ENCODE measurements around the gene NEGR1.

The NEGR1 gene

GRCh38 chr1:72063364-72064044 lies 218.8 kb downstream of the NEGR1 start:
- Histone ChIP-seq H3K36me3 (ENCODE audit: control insufficient read depth in 5 of 5, insufficient read depth in 5 of 5, low read length in 5 of 5) (no peaks in the 10 kb centered on the region), H3K9ac (ENCODE audit: low read length in 5 of 5) (no peak overlapping the region), H3K27me3 (ENCODE audit: control insufficient read depth in 5 of 5, insufficient read depth in 4 of 5, low read length in 5 of 5) (no peaks in the 10 kb centered on the region), H3K27ac (ENCODE audit: low read depth, low read length) (no peak overlapping the region), H3K4me1 (ENCODE audit: control insufficient read depth in 5 of 5, insufficient read depth in 5 of 5, low read length in 5 of 5) (no peaks in the 10 kb centered on the region), H3K4me3 (ENCODE audit: low read depth in 1 of 5, low read length in 5 of 5) (no peak overlapping the region), H3K9me3 (ENCODE audit: control insufficient read depth in 5 of 5, low read length in 5 of 5) (no peaks in the 10 kb centered on the region)

GRCh38 chr1:72062584-72062983 lies 219.8 kb downstream of the NEGR1 start:
- Histone ChIP-seq H3K4me3 (ENCODE audit: low read depth in 1 of 5, low read length in 5 of 5) (no peak overlapping the region), H3K9me3 (ENCODE audit: control insufficient read depth in 5 of 5, low read length in 5 of 5) (no peaks in the 10 kb centered on the region), H3K9ac (ENCODE audit: low read length in 5 of 5) (no peak overlapping the region), H3K27me3 (ENCODE audit: control insufficient read depth in 5 of 5, insufficient read depth in 4 of 5, low read length in 5 of 5) (no peaks in the 10 kb centered on the region), H3K36me3 (ENCODE audit: control insufficient read depth in 5 of 5, insufficient read depth in 5 of 5, low read length in 5 of 5) (no peaks in the 10 kb centered on the region), H3K27ac (ENCODE audit: low read depth, low read length) (no peak overlapping the region), H3K4me1 (ENCODE audit: control insufficient read depth in 5 of 5, insufficient read depth in 5 of 5, low read length in 5 of 5) (no peaks in the 10 kb centered on the region)

DNA sequence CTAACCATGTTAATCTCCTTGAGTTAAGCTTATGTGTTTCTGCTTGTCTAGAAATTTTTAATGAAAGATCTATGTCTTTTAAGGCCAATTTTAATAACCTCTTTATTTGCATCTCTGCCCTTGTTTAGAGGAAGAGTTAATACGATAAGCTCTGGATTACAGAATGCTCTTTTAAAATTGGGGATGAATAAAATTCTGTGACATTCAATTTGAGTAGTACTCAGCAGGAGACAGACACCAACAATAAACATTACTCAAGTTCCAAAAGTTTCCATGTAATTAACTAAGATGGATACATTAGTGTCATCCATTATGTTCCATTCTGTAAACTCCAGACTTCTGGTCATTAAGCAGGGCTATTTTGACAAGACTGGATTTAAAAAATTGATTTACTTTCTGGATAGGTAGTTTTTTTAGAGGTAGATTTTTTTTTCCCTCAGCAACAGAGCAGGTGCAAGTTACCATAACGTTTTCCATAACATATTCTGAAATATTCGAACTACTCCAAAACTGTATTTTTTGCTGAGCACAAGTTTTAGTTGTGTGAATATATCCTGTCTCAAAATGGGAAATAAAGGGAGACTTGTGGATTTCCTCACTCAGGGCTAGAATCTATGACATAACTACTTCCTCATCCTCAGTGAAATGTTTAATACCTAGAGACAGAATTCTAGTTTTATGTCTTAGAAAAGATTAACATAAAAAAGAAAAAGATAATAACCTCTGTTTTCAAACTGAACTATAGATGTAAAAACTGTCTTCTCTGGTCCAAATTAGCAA lies 221.7 kb downstream of the NEGR1 start:
- H3K36me3 ChIP-seq (ENCODE audit: control insufficient read depth in 5 of 5, insufficient read depth in 5 of 5, low read length in 5 of 5): no peaks in the 10 kb centered on the region
- H3K4me1 ChIP-seq (ENCODE audit: control insufficient read depth in 5 of 5, insufficient read depth in 5 of 5, low read length in 5 of 5): no peaks in the 10 kb centered on the region
- no peaks in the 10 kb centered on the region for H3K27me3 ChIP-seq (ENCODE audit: control insufficient read depth in 5 of 5, insufficient read depth in 4 of 5, low read length in 5 of 5)
- H3K4me3 ChIP-seq (ENCODE audit: low read depth in 1 of 5, low read length in 5 of 5): no peak overlapping the region
- H3K9me3 ChIP-seq (ENCODE audit: control insufficient read depth in 5 of 5, low read length in 5 of 5): no peaks in the 10 kb centered on the region
- H3K9ac ChIP-seq (ENCODE audit: low read length in 5 of 5): no peak overlapping the region
- H3K27ac ChIP-seq (ENCODE audit: low read depth, low read length): no peak overlapping the region

- H3K27ac ChIP-seq (ENCODE audit: low read depth, low read length): no peak overlapping the region
- no peaks in the 10 kb centered on the region for H3K4me1 ChIP-seq (ENCODE audit: control insufficient read depth in 5 of 5, insufficient read depth in 5 of 5, low read length in 5 of 5)
- H3K9me3 ChIP-seq (ENCODE audit: control insufficient read depth in 5 of 5, low read length in 5 of 5): no peaks in the 10 kb centered on the region
- H3K36me3 ChIP-seq (ENCODE audit: control insufficient read depth in 5 of 5, insufficient read depth in 5 of 5, low read length in 5 of 5): no peaks in the 10 kb centered on the region
- H3K27me3 ChIP-seq (ENCODE audit: control insufficient read depth in 5 of 5, insufficient read depth in 4 of 5, low read length in 5 of 5): no peaks in the 10 kb centered on the region
- no peak overlapping the region for H3K4me3 ChIP-seq (ENCODE audit: low read depth in 1 of 5, low read length in 5 of 5)
- H3K9ac ChIP-seq (ENCODE audit: low read length in 5 of 5): no peak overlapping the region
Observed at GRCh38 chr1:72056516-72056915, 225.8 kb downstream of the NEGR1 start.

- peak overlapping the region; percentile 7 for H3K27ac ChIP-seq (ENCODE audit: low read depth, low read length)
- no peaks in the 10 kb centered on the region for H3K27me3 ChIP-seq (ENCODE audit: control insufficient read depth in 5 of 5, insufficient read depth in 4 of 5, low read length in 5 of 5)
- H3K4me3 ChIP-seq (ENCODE audit: low read depth in 1 of 5, low read length in 5 of 5): no peak overlapping the region
- no peaks in the 10 kb centered on the region for H3K36me3 ChIP-seq (ENCODE audit: control insufficient read depth in 5 of 5, insufficient read depth in 5 of 5, low read length in 5 of 5)
- no peaks in the 10 kb centered on the region for H3K4me1 ChIP-seq (ENCODE audit: control insufficient read depth in 5 of 5, insufficient read depth in 5 of 5, low read length in 5 of 5)
- H3K9me3 ChIP-seq (ENCODE audit: control insufficient read depth in 5 of 5, low read length in 5 of 5): no peaks in the 10 kb centered on the region
- H3K9ac ChIP-seq (ENCODE audit: low read length in 5 of 5): no peak overlapping the region
Observed at GRCh38 chr1:72051538-72051937, 230.8 kb downstream of the NEGR1 start.

GRCh38 chr1:72050551-72050950 lies 231.8 kb downstream of the NEGR1 start:
- H3K36me3 ChIP-seq (ENCODE audit: control insufficient read depth in 5 of 5, insufficient read depth in 5 of 5, low read length in 5 of 5): no peaks in the 10 kb centered on the region
- H3K27ac ChIP-seq (ENCODE audit: low read depth, low read length): no peak overlapping the region
- H3K9ac ChIP-seq (ENCODE audit: low read length in 5 of 5): no peak overlapping the region
- no peaks in the 10 kb centered on the region for H3K9me3 ChIP-seq (ENCODE audit: control insufficient read depth in 5 of 5, low read length in 5 of 5)
- H3K27me3 ChIP-seq (ENCODE audit: control insufficient read depth in 5 of 5, insufficient read depth in 4 of 5, low read length in 5 of 5): no peaks in the 10 kb centered on the region
- no peak overlapping the region for H3K4me3 ChIP-seq (ENCODE audit: low read depth in 1 of 5, low read length in 5 of 5)
- no peaks in the 10 kb centered on the region for H3K4me1 ChIP-seq (ENCODE audit: control insufficient read depth in 5 of 5, insufficient read depth in 5 of 5, low read length in 5 of 5)

GRCh38 chr1:72037745-72038343 lies 244.5 kb downstream of the NEGR1 start:
- Histone ChIP-seq H3K27me3 (ENCODE audit: control insufficient read depth in 5 of 5, insufficient read depth in 4 of 5, low read length in 5 of 5) (no peaks in the 10 kb centered on the region), H3K27ac (ENCODE audit: low read depth, low read length) (no peak overlapping the region), H3K9me3 (ENCODE audit: control insufficient read depth in 5 of 5, low read length in 5 of 5) (no peaks in the 10 kb centered on the region), H3K9ac (ENCODE audit: low read length in 5 of 5) (no peak overlapping the region), H3K4me3 (ENCODE audit: low read depth in 1 of 5, low read length in 5 of 5) (no peak overlapping the region), H3K36me3 (ENCODE audit: control insufficient read depth in 5 of 5, insufficient read depth in 5 of 5, low read length in 5 of 5) (no peaks in the 10 kb centered on the region), H3K4me1 (ENCODE audit: control insufficient read depth in 5 of 5, insufficient read depth in 5 of 5, low read length in 5 of 5) (no peaks in the 10 kb centered on the region)

- Histone ChIP-seq H3K9ac (ENCODE audit: low read length in 5 of 5) (no peak overlapping the region), H3K4me3 (ENCODE audit: low read depth in 1 of 5, low read length in 5 of 5) (no peak overlapping the region), H3K4me1 (ENCODE audit: control insufficient read depth in 5 of 5, insufficient read depth in 5 of 5, low read length in 5 of 5) (no peaks in the 10 kb centered on the region), H3K27me3 (ENCODE audit: control insufficient read depth in 5 of 5, insufficient read depth in 4 of 5, low read length in 5 of 5) (no peaks in the 10 kb centered on the region), H3K36me3 (ENCODE audit: control insufficient read depth in 5 of 5, insufficient read depth in 5 of 5, low read length in 5 of 5) (no peaks in the 10 kb centered on the region), H3K27ac (ENCODE audit: low read depth, low read length) (no peak overlapping the region), H3K9me3 (ENCODE audit: control insufficient read depth in 5 of 5, low read length in 5 of 5) (no peaks in the 10 kb centered on the region)
Observed at GRCh38 chr1:72034827-72035226, 247.5 kb downstream of the NEGR1 start.

DNA sequence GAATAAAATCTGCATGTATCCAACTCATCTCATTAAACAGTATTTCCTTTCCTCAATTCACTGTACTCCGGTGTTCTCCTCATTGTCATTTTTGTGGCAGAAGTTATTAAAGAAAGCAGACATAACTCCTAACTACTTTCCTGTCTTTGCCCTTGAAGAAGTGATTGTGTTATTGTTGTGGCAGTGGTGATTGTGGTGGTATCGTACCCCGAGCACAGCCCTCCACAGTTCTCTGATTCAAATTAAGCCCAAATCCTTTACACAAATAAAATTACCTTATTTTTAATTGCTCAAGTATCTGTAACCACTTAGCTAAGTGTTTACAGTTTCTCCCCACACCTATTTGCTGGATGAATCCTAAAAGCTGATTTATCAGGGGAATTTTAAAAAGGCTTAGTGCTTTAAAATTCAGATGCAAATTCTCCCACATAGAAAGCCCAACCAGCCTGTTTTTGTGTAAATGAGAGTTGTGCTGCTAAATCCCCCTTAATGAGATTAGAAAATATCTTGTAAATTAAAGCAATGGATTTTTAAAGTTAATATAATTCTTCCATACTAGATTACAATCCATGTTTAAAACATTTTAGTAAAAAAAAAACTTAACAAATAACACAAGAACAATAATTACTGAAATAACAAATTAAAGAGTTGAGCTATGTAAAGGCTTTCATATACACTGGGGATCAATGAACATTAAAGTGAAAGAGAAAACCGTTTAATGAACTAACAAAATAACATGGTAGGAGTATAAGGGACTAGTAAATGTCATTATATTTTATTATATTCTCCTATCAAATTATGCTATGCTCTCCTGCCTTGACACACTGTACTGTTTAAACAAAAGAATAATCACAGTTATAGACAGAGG lies 259.0 kb downstream of the NEGR1 start:
- Histone ChIP-seq H3K27ac (ENCODE audit: low read depth, low read length) (no peak overlapping the region), H3K27me3 (ENCODE audit: control insufficient read depth in 5 of 5, insufficient read depth in 4 of 5, low read length in 5 of 5) (no peaks in the 10 kb centered on the region), H3K4me3 (ENCODE audit: low read depth in 1 of 5, low read length in 5 of 5) (no peak overlapping the region), H3K36me3 (ENCODE audit: control insufficient read depth in 5 of 5, insufficient read depth in 5 of 5, low read length in 5 of 5) (no peaks in the 10 kb centered on the region), H3K9ac (ENCODE audit: low read length in 5 of 5) (no peak overlapping the region), H3K4me1 (ENCODE audit: control insufficient read depth in 5 of 5, insufficient read depth in 5 of 5, low read length in 5 of 5) (no peaks in the 10 kb centered on the region), H3K9me3 (ENCODE audit: control insufficient read depth in 5 of 5, low read length in 5 of 5) (no peaks in the 10 kb centered on the region)
